ENCODE measurements around the gene LARP4B.

LARP4B gene

DNA sequence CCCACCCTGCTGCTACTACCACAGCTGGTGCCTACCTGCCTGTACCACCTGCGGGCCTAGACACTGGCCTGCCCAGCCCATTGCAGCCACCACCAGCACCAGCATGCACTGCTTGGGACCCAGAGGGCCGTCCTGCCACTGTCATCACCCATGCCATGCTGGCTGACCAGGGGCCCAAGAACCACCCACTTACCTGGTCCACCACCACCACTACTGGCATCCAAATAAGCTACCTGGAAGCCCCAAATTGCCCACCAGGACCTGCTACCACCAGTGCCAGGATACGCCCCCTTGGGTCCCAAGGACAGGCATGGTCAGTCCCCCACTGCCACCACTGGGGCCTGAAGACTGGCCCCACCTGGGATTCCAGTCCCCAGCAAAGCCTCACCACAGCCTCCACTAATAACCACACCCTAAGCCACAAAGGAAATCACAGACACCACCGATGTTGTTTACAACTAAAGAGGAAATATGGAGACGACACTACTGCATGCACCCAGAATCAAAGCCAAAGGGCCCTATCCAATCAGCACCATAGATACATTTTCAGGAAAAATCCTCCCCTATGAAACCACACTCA lies 171.5 kb downstream of the LARP4B start:
- peaks cover 4% of the 10 kb centered on the region for H3K79me1 ChIP-seq (ENCODE audit: low read depth, low read length)
- no peak overlapping the region for H2AFZ ChIP-seq (ENCODE audit: low read length)
- H2BK12ac ChIP-seq (ENCODE audit: low read length) = no peak overlapping the region
- H4K8ac ChIP-seq (ENCODE audit: low read depth, low read length) = no peak overlapping the region
- no CpG with 5 or more reads among the region's 5 CpGs for WGBS, 2 donors (ENCODE audit: extremely low coverage in 2 of 2, insufficient read length in 2 of 2, insufficient replicate concordance in 1 of 2)
- peak overlapping the region; percentile 60 for H3K9ac ChIP-seq (ENCODE audit: low read depth, low read length, poor library complexity)
- no peak overlapping the region for H4K91ac ChIP-seq (ENCODE audit: low read depth, low read length, poor library complexity)
- H3K36me3 ChIP-seq (replicated peaks in 1 of 2; ENCODE audit: control insufficient read depth in 2 of 2, insufficient read depth in 2 of 2, low read length in 2 of 2) = no peaks in the 10 kb centered on the region
- peaks cover 3% of the 10 kb centered on the region in 2 donors for H3K9me3 ChIP-seq (replicated peaks in 1 of 2; ENCODE audit: control insufficient read depth in 2 of 2, insufficient read depth in 1 of 2, low read depth in 1 of 2, low read length in 2 of 2)
- H2BK15ac ChIP-seq (ENCODE audit: low read length) = peak overlapping the region; percentile 58
- H3K27ac ChIP-seq (replicated peaks; ENCODE audit: low read length) = no peak overlapping the region
- peak overlapping the region; percentile 71 for H2AK5ac ChIP-seq (ENCODE audit: low read depth, low read length)
- peak overlapping the region; percentile 24 for H2BK5ac ChIP-seq (ENCODE audit: low read length)
- peak overlapping the region; percentile 4 for H3K18ac ChIP-seq (ENCODE audit: low read length)
- no peak for DNase-seq (ENCODE audit: low spot score)
- H3K4ac ChIP-seq (ENCODE audit: low read length) = no peak overlapping the region
- no peak overlapping the region for H2BK120ac ChIP-seq (ENCODE audit: low read depth, low read length)
- H3K4me2 ChIP-seq (ENCODE audit: insufficient read depth, low read length, poor library complexity, severe bottlenecking) = no peak overlapping the region
- H3K4me3 ChIP-seq (ENCODE audit: low read length in 2 of 2) = no peak overlapping the region
- H3K23ac ChIP-seq (ENCODE audit: low read depth, low read length, poor library complexity) = no peak overlapping the region
- no peaks in the 10 kb centered on the region for H3K27me3 ChIP-seq (ENCODE audit: control insufficient read depth in 3 of 3, insufficient read depth in 3 of 3, low read depth in 1 of 3, low read length in 3 of 3)
- no peak overlapping the region for H3K14ac ChIP-seq (ENCODE audit: low read length)
- no peaks in the 10 kb centered on the region for H3K4me1 ChIP-seq (ENCODE audit: control insufficient read depth in 2 of 2, insufficient read depth in 1 of 2, low read depth in 1 of 2, low read length in 2 of 2)
